GM19043 (cell line): ENCODE results near the gene ZMIZ1.

Experiments used
- ATAC-seq: cut with Tn5 transposase; IDR thresholded peaks from one replicate; pipeline ENCODE4 v1.9.1; 2021; ENCODE audit warnings: low read depth; ENCODE audit not compliant: unreplicated experiment

ZMIZ1 gene

DNA sequence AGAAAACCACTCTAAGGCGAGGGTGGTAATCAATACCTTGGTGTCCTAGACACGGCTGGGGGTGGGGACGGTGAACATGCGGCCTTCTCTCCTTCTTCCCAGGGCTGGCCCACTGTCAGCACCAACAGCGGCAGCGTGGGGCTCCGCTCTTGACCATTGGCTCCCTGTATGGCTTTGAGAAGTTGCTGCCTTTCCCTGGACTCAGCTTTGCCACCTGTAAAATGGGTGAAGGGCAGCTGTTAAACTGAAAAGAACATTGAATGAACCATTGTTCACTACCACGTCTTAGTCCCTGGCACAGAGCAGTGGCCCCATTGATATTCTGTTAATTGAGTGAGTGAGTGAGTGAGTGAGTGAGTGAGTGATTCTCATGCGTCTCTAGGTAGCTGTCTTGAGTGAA is 95.3 kb downstream of the ZMIZ1 start:
- ATAC-seq: no peak

DNA sequence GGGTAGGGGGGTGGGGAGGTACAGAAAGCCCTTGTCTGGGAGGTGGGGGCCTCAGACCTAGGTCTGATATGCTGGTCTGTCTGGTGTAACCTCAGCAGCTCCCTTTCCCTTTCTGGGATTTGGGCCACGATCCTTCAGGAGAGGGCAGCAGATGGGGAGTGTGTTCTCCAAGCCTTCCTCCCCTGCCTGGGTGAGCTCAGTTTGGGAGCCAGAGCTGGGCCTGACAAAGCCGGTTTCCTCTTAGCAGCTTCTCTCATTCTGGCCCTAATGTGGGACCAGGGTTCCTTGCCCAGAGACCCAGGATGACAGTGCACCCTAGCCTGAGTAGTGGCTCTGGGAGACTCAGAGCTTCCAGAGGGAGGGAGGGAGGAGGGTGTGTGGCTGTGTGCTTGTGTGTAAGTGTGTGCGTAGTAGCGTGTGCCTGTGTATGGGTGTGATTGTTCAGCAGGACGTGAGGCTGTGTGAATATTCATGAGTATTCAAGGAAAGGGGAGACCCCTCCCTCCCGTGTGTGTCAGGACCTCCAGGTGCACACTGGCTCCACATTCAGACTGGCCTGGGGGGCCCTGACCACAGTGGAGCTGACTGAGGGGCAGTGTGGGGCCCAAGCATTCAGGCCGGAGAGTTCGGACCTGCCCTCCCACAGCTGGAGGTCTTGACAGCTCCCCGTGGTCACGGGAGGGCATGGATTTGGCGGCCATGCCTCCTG is 96.5 kb downstream of the ZMIZ1 start:
- ATAC-seq: no peak

DNA sequence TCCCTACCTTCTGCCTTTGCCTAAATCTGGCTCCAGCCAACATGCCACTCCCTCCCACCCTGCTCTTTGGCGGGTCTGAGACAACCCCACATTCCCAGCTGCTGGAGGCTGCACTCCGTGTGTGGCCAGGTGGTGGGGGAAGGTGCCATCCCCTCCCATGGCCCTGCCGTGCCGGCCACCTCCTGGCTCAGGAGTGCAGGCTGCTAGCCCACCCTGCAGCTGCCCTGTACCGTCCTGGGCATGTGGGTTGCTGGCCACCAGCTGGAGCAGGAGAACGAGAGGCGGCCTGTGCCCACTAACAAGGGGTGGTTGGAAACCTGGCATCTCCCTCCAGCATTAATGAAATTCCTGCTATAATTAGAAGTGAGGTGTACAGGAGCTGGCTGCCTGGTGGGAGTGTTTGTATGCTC is 97.6 kb downstream of the ZMIZ1 start:
- no peak for ATAC-seq

DNA sequence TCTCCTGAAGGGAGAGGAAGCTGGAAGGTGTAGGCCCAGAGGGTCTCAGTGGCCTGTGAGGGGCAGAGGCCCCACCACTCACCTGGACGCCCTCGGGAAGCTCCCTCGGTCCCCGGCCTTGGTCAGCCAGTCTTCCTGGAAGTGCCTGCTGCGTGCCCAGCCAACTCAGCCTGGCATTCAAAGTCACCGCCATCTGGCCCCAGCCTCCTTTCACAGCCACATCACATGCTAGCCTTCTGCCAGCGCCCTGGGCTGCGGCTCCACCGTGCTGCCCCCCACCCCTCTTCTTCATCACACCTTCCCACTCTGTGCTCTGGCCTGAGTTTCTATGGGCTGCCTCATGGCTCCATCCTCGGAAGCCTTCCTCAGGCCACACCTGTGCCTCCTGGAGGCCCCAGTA is 98.0 kb downstream of the ZMIZ1 start:
- ATAC-seq: no peak

DNA sequence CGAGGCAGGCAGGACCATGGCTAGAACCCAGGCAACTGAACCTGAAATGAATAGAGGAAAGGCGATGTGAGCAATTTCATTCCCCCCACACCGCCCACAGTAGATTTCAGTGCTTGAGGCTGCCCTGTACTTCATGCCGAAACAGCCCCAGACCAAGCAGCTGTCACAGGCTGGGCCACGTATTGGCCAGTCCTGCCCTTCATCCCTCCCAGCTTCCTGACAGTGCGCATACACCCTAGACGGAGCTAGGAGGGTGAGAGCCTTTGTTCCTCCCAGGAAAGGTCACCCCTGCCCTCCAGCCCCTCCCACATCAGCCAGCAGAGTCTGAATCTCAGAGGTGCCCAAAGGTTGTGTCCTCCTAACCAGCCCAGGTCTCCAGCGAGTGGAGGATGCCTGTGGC is 98.8 kb downstream of the ZMIZ1 start:
- no peak for ATAC-seq

DNA sequence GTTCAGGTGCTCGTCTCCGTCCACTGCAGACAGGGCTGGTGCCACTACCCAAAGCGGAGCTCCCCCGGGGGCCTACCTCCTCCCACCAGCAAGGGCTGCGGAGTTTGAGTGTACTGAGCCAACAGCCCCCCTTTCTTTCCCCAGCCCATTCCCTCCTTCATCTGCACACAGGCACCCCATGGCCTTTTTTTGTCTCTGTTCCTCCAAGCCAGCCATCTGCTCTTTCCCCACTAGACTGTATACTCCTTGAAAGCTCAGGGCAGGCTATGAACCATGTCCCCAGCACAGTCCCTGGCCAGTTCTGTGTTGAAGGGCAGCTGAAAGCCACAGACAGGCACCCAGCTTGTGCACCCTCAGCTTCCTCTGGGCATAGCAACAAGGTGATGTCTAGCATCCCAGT is 99.4 kb downstream of the ZMIZ1 start:
- no peak for ATAC-seq

DNA sequence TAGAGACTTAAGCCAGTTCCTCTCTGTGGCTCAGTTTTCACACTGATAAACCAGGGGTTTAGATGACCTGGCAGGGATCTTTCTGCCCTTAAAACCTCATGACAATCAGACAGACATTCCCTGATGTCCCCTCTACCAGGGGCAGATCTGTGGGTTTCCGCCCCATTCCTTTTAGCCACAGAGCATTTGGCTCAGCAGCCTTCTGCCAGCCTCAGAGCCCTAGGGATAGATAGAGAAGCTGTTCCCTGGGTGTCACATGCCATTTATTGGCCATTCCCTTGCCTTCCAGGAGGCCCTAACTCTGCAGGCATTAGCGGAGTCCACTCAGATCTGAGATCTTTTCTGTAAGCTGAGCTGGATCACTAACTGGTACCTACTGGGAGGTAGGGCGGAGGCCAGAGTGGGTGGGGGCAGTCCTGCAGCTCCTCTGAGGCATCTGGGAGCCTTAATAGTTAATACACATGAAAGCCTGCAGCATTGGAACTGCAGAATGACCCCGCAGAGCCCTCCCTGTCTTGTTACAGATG is 101.5 kb downstream of the ZMIZ1 start:
- no peak for ATAC-seq

DNA sequence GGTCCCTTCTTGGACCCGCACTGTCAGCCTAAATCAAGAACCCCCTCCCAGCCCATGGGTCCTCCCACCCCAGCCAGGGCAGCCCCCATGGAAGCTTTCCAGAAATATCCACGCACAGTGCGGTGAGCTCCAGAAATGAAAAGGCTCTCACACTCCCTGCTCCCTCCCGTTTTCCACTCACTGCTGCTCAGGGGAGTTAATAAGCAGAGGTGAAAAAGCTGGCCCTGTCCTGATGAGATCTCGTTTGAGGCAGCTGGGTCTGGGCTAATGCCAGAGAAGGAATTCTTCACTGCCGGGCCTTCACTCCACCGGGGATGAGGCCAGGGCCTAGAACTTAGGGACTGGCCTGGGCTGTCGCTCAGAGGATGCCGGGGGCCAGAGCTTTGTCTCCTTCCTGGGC is 102.2 kb downstream of the ZMIZ1 start:
- ATAC-seq: no peak

DNA sequence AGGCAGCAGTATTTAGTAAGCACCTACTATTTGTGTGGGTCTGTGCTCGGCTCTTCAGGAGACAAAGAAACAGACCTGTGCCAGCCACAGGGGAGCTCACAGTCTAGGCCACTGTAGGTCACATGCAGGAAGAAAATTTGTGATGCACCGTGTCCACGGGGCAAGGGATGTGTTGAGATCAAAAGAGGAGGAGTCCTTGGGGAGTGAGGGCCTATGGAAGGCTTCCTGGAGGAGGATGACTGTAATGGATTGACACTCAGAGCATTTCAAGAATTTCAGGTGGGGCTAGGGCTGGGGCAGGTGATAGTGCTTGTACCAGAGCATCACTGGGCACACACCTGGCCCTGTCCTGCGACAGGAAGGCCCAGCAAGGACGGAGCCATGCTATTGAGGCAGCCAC is 102.7 kb downstream of the ZMIZ1 start:
- no peak for ATAC-seq

DNA sequence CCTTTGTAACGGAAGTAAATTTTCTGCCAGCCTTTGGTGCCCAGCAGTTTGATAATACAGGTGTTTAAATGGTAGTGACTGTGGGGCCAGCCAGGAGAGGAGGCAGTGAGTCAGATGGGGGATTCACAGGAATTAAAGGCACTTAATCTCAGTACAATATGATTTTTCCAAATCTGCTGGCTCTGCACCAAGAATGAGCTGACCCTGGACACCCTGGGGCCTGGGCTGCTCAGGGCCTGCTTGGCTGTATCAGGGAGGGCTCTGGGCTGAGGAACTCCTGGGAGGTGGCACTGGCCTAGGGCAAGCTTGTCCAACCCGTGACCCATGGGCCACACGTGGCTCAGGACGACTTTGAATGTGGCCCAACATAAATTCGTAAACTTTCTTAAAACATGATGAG is 104.1 kb downstream of the ZMIZ1 start:
- no peak for ATAC-seq

DNA sequence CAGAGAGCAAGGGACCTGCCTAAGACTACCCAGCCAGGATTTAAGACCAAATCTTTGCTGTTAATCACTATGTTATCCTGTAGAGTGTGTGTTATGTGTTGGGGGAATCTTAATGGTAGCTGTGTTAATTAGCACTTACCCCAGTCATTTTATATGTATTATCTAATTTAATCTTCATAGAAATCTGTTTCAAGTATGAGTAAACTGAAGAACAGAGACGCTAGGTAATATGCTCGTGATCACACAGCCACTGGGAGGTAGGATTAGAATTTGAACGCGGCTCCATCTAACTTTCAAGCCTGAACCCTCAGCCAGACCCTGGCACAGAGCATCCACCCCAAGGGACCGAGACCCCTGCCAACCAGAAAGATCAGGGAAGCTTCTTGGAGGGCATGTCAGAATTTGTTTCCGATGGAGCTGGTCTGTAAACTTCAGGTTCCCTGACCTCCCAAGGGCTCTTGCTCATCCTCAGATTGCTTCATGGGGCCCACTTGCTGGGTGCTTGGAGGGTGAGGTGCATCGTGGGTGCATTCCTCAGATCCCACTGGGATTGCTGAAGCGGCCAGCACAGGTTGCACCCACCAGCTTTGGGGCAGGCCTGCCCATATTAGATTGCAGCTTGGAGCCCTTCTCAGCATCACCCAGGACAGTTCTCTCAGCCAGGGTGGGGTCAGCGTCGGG is 105.0 kb downstream of the ZMIZ1 start:
- ATAC-seq: no peak

DNA sequence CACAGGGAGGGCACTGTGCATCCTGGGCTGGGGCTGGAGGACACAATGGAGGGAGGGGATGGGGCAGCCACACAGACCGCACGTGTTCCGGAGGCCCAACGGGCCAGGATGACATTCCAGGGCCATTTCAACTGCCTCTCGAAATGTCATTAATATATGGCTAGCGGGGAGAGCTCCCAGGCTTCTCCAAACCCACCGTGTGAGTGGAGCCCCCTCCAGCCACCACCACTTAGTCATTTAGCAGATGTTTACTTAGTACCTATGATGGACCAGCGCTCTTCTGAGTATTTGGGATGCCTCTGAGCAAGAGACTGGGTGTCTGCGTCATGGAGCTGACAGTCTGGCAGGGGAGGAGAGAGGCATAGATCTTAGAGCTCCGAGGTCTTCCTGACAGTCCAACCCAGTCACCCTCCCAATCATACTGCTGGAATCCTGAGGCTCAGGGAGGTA is 107.3 kb downstream of the ZMIZ1 start:
- no peak for ATAC-seq

DNA sequence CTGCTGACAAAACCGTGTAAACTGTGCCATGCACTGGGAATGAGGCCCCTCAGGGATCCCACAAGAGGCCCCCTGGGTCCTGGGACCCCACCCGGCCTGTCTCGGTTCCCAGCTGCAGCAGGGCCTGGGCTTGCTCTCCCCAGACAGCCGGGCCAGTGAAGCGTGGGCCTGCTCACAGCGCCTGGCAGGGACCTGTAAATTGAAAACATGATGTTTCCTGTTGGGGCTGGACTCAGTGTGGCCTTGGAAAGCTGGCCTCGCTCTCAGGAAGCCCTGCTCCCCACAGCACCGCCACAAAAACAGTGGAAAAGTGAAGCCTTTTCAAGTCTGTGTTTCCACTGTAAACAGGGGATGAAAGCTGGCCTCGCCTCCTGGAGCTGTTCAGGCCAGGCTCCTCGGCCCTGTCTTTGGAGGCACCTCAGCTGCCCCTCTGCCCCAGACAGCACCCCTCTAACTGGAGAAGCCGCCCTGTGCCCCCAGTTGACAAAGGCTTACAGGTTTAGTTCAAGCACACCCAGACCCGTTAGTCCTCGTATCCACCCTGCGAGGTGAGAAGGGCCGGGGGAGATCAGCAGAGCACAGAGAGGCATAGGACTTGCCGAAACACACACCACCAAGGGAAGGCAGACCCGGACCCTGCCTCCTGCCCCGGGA is 108.3 kb downstream of the ZMIZ1 start:
- no peak for ATAC-seq

DNA sequence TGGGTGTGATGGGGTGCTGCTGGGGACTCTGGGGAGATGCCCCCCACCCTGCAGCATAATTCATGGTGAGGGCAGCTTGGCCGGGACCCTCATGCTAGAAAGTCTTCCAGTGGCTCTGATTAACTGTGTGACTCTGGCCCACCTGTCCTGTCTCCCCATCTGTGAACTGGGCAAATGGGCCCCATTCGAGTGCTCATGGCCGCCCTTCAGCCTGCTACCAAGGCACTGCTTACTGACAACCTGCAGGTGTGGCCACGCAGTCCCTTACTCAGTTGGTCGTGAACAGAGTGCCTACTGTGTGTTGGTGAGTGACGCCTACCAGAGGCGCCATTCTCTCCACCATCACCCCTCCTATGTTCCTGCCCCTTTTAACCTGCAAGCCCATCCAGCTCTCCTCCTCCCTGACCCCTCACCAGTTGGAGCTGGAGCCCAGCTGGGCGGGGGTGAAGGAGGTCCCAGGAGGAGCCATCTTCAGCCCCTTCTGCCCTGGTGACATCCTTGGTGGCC is 109.4 kb downstream of the ZMIZ1 start:
- no peak for ATAC-seq

DNA sequence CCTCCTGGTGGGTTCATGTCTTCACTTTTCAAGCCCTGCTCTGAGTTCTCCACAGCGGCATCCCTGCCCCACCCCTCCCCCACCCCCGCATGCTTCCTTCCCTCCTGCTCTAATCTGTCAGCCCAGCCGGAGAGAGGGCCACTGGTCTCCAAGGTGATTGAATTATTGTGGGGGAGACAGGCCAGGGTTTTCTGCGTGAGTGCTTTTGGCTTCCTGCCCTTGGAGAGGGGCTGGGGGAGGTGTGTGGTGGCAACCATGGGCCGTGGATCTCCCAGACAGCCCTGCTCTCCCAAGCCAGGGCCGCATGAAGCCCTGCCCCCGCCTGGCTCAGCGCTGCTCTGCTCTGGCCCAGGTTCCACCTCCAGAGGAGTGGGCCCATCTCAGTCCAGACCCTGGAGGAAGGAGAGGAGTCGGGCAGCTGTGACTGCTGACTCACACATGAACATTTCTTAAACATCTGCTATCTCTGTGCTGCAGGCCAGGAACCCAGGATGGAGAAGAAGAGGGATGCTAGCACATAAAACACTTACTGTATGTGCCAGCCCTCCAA is 109.9 kb downstream of the ZMIZ1 start:
- ATAC-seq: no peak

DNA sequence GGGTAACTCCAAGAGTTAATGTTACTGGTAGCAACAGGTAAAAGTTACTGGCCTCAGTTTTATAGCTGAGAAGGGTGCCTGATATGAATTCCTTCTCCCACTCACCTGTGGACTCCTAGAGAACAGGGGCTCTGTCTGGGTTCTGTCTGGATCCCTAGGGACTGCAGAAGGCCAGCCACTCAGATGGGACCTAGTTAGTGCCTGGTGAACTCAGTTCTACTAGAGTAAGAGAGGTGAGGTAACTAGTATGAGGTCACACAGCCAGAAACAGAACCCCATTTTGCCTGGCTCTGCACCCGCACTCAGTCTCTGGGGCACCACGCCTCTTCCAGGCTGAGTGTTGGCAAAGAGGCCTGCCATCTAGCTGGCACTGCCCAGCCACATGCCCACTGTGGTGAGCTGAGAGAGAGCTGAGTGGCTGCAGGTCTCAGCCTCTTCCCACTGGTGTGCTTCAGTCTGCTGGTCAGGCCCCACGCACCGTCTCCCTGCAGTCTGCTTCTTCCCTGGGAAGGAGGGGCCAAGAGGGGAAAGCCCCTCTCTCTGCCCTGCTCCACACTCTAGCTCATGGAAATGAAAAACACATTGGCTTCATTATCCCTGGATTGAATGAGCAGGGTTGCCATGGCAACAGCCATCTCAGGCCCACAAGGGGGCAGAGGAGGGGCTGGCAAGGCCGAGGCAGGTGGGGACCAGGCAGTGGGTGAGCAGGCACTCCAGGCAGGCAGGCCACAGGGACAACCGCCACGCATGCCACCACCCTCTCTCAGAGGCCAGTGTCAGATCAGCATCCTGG is 110.6 kb downstream of the ZMIZ1 start:
- ATAC-seq: no peak

DNA sequence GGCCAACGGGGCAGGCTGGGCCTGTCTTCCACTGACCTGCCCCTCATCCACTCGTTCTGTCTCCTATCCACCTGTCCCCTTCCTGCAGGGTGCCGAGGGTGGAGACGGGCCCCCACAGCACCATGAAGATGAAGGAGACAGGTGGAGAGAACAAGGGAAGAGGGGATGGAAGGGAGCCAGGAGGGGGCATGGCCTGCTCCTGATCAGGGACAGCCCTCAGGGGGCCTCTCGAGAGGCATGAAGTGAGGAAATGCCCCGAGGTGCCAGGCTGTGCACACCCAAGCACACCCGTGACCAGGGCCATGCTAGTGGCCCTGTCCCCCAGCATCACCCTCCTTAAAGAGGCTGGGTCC is 111.2 kb downstream of the ZMIZ1 start:
- no peak for ATAC-seq

DNA sequence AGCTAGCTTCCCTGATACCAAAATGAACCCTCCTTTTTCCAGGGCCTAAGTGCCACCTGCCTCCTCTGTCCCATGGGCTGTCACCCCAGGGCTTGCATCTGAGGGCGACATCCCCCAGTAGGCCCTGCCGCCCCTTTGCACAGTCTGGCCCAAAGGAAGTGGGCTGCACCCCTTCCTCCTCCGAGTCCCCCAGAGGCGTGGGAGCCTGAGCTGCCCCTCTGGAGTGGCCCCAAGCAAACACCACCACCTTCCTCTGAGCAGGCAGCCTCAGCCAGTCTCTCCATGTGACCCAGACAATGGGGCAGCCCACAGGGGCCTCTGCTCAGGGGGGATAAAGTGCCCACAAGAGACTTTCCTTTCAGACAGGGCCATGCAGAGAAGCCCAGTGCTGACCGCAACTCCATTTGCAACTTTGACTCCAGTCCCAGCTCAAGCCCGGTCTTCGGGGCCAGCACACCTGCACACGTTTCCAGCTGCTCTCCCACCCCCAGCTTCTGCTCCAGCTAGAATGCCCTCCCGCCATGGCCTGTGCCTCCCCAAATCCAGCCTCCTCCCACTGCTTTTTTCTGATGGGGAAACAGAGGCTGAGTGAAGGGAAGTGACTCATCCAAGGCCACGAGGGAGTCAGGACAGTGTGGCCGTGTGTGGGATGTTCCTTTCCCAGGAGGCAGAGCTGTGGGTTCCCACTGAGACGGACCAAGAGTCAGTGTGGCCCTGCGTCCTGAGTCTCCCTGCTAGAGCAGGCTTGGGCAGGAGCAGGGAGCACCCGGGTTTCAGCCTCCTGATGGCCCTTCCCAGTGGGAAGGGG is 111.9 kb downstream of the ZMIZ1 start:
- no peak for ATAC-seq

DNA sequence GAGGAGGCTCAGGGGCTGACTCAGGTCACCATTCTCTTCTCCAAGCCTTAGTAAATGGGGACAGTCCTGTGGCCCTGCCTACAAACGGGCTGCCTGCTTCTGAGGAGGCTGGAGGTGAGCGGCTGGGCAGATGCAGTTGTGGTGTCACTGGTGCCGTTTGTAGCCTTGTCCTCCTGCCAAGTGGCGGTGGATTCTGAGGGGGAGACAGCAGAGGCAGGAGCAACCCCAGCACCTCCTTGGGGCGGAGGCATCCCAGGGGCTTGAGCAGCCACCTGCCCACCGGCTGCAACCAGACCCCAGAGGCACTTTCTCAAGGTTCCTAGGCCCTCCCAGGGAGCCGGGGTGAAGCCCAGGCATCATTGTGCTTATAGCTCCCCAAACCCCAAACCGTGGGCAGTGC is 112.5 kb downstream of the ZMIZ1 start:
- ATAC-seq: no peak
